Measurements from ENCODE around the gene LNPEP.

- TF ChIP-seq ZFP3 (CRISPR knock-in tag; IDR thresholded peaks at IDR 0.05) (no peak), ZNF565 (CRISPR knock-in tag; conservative IDR thresholded peaks at IDR 0.05; ENCODE audit: low read depth) (no peak), RARB (CRISPR knock-in tag; IDR thresholded peaks at IDR 0.05) (no peak), PPARA (CRISPR knock-in tag; IDR thresholded peaks at IDR 0.05; ENCODE audit: borderline replicate concordance) (no peak), CREB5 (CRISPR knock-in tag; IDR thresholded peaks at IDR 0.05; ENCODE audit: low read depth) (no peak)
Measured at GRCh38 chr5:96942078-96942477, 6.2 kb downstream of the LNPEP start.
